HepG2 (cell line): Measurements from ENCODE around the gene ADGRF5. TPM values are rescaled to one million over a fixed set of nuclear protein-coding genes. Genes with fewer than 3 reads are reported as not detected.

Experiments
- ATAC-seq: fragments of 200-7000 bp; cut with Tn5 transposase; 3 replicates; pipeline ENCODE4 v1.9.1; 2020; ENCODE audit warnings: mild to moderate bottlenecking, moderate library complexity
- BruUV-seq: library from RNA; stranded (reverse); fragments of 400-500 nt; replicated peaks from 2 replicates; lab custom pipeline; 2021; lab: Mats Ljungman, UMichigan
- CTCF ChIA-PET: fragments of 300-600 bp; formaldehyde crosslinking; extraction: SDS; loops from one replicate; lab custom pipeline; 2021; ENCODE audit warnings: low total read pairs, inconsistent platforms, low intra/inter-chr PET ratio; lab: Yijun Ruan, JAX
- POLR2A ChIA-PET: fragments of 350-600 bp; sonication (Branson Sonifier 250); formaldehyde crosslinking; loops from one replicate; lab custom pipeline; 2020; ENCODE audit warnings: antibody characterized with exemption, inconsistent platforms; lab: Yijun Ruan, JAX
- DNase-seq: peaks from one replicate; pipeline ENCODE4 v3.0.0-alpha.2; 2015; ENCODE audit warnings: low spot score
- FAIRE-seq: peaks from 3 replicates; lab custom pipeline; 2011; peaks lifted over from hg19 to GRCh38; lab: Jason Lieb, UNC
- H2AFZ ChIP-seq: one replicate; pipeline ENCODE4 v1.6.1; 2011; ENCODE audit warnings: low read length, inconsistent platforms
- H3K27ac ChIP-seq: fragments of 300-600 bp; 3 replicates; pipeline ENCODE4 v1.8.0; 2011; ENCODE audit warnings: mixed run types, mild to moderate bottlenecking, mixed read lengths, low read length, inconsistent platforms; ENCODE audit not compliant: insufficient read depth; ENCODE audit errors: extremely low read length
- H3K27me3 ChIP-seq, 2 experiments: fragments of 200-600 bp in 1 of 2; 2 replicates in 1 of 2; 3 replicates in 1 of 2; pipeline versions ENCODE4 v1.6.0 to v1.8.0; 2011; ENCODE audit warnings: low read length in 2 of 2, mild to moderate bottlenecking in 2 of 2, moderate library complexity in 2 of 2, inconsistent platforms in 1 of 2; ENCODE audit not compliant: insufficient read depth in 2 of 2, control insufficient read depth in 1 of 2
- H3K36me3 ChIP-seq, 2 experiments: fragments of 200-600 bp in 1 of 2; replicated peaks in 1 of 2; 2 replicates in 1 of 2; 3 replicates in 1 of 2; pipeline versions ENCODE4 v1.5.1 to v1.8.0; 2011; ENCODE audit warnings: low read length in 2 of 2, inconsistent platforms in 1 of 2; ENCODE audit not compliant: insufficient read depth in 2 of 2, control insufficient read depth in 1 of 2
- H3K4me1 ChIP-seq: 2 replicates; pipeline ENCODE4 v1.5.1; 2012; ENCODE audit warnings: low read length, inconsistent platforms; ENCODE audit not compliant: insufficient read depth
- H3K4me2 ChIP-seq: 2 replicates; pipeline ENCODE4 v1.6.0; 2011; ENCODE audit warnings: low read depth, low read length, inconsistent platforms
- H3K4me3 ChIP-seq, 3 experiments: fragments of 200-600 bp in 1 of 3; sonication (generic), shearing (Covaris generic) in 1 of 3; replicated peaks in 1 of 3; 2 replicates each; pipeline ENCODE4 v1.5.1; 2011 to 2016; ENCODE audit warnings: low read length in 3 of 3, inconsistent platforms in 2 of 3, low read depth in 2 of 3, mild to moderate bottlenecking in 2 of 3, control low read depth in 1 of 3, mixed read lengths in 1 of 3; ENCODE audit not compliant: insufficient read depth in 1 of 3
- H3K79me2 ChIP-seq: one replicate; pipeline ENCODE4 v1.6.1; 2011; ENCODE audit warnings: low read length, inconsistent platforms; ENCODE audit not compliant: insufficient read depth
- H3K9ac ChIP-seq: 2 replicates; pipeline ENCODE4 v1.6.0; 2011; ENCODE audit warnings: mild to moderate bottlenecking, low read depth, low read length, inconsistent platforms; ENCODE audit not compliant: insufficient read depth
- H3K9me3 ChIP-seq: 2 replicates; pipeline ENCODE4 v1.5.1; 2012; ENCODE audit warnings: mild to moderate bottlenecking, low read length
- H4K20me1 ChIP-seq: 2 replicates; pipeline ENCODE4 v1.6.0; 2011; ENCODE audit warnings: inconsistent platforms, mild to moderate bottlenecking, low read length, moderate library complexity; ENCODE audit not compliant: insufficient read depth
- ELF3 ChIP-seq: IDR thresholded peaks from 2 replicates; pipeline ENCODE4 v1.6.1; 2016; ENCODE audit warnings: missing genetic modification reagents, missing compliant biosample characterization
- FLYWCH1 ChIP-seq: sonication (generic); formaldehyde crosslinking; IDR thresholded peaks from 2 replicates; pipeline ENCODE4 v1.8.1; 2023; ENCODE audit warnings: mild to moderate bottlenecking, missing genetic modification reagents
- FOXK2 ChIP-seq: fragments of 450-650 bp; IDR thresholded peaks from 2 replicates; pipeline ENCODE4 v1.6.1; 2016
- KLF13 ChIP-seq: sonication (generic); formaldehyde crosslinking; IDR thresholded peaks from 2 replicates; pipeline ENCODE4 v1.4.0; 2020; ENCODE audit warnings: mild to moderate bottlenecking, missing genetic modification reagents
- PAX8 ChIP-seq: sonication (generic); formaldehyde crosslinking; IDR thresholded peaks from 2 replicates; pipeline ENCODE4 v1.8.0; 2022; ENCODE audit warnings: mild to moderate bottlenecking, missing genetic modification reagents, borderline replicate concordance
- POLR2AphosphoS2 ChIP-seq: IDR thresholded peaks from 2 replicates; pipeline ENCODE4 v1.6.1; 2011; ENCODE audit warnings: low read depth, low read length, improper control_type of control experiment
- RAD51 ChIP-seq: fragments of 450-650 bp; IDR thresholded peaks from 2 replicates; pipeline ENCODE4 v1.6.1; 2016; ENCODE audit warnings: borderline replicate concordance
- SP4 ChIP-seq: sonication (generic); formaldehyde crosslinking; IDR thresholded peaks from 2 replicates; pipeline ENCODE4 v1.8.1; 2023; ENCODE audit warnings: mild to moderate bottlenecking, missing genetic modification reagents
- ZBTB46 ChIP-seq: sonication (generic); formaldehyde crosslinking; IDR thresholded peaks from 2 replicates; pipeline ENCODE4 v1.4.0; 2020; ENCODE audit warnings: mild to moderate bottlenecking, missing genetic modification reagents, borderline replicate concordance
- ZFP82 ChIP-seq: sonication (generic); formaldehyde crosslinking; IDR thresholded peaks from 2 replicates; pipeline ENCODE4 v1.5.1; 2020; ENCODE audit warnings: mild to moderate bottlenecking, missing genetic modification reagents, borderline replicate concordance
- ZNF530 ChIP-seq: sonication (generic); formaldehyde crosslinking; IDR thresholded peaks from 2 replicates; pipeline ENCODE4 v1.5.0; 2020; ENCODE audit warnings: low read depth, mild to moderate bottlenecking, missing genetic modification reagents
- ZNF619 ChIP-seq: sonication (generic); formaldehyde crosslinking; IDR thresholded peaks from 2 replicates; pipeline ENCODE4 v1.4.0; 2020; ENCODE audit warnings: mild to moderate bottlenecking, missing genetic modification reagents
- ZSCAN30 ChIP-seq: sonication (generic); formaldehyde crosslinking; IDR thresholded peaks from 2 replicates; pipeline ENCODE4 v1.5.0; 2020; ENCODE audit warnings: mild to moderate bottlenecking, missing genetic modification reagents
- WGBS: methylation state at CpG from one replicate; pipeline ENCODE4 v1.1.6; 2017; ENCODE audit warnings: low lambda C conversion rate; 5-methylcytosine and 5-hydroxymethylcytosine counted together
- in situ Hi-C: cut with HindIII; loops from 2 replicates; pipeline ENCODE4 v1.10.0; 2017; ENCODE audit warnings: low pct_unique_long_range_greater_than_20kb; ENCODE audit not compliant: extremely low pct_ligation_motif_present
- intact Hi-C: fragments of 100-400 bp; cut with micrococcal nuclease; formaldehyde crosslinking; loops from one replicate; pipeline ENCODE4 v1.10.0; 2022; ENCODE audit not compliant: unreplicated experiment
- polyA plus RNA-seq, 8 experiments: library from polyadenylated mRNA; depleted of rRNA in 3 of 8; stranded (reverse) in 7 of 8; unstranded in 1 of 8; fragments of >200 nt; fragmentation: Illumina TruSeq in 4 of 8; extraction: Trizol in 4 of 8; gene quantifications; 2 replicates each; pipeline versions ENCODE4 v1.2.1 to v1.2.3, GENCODE V29; 2011 to 2016; ENCODE audit warnings: low read depth in 4 of 8, missing spikeins in 1 of 8, mixed read lengths in 1 of 8; ENCODE audit not compliant: insufficient read depth in 1 of 8
- total RNA-seq, 5 experiments: library from RNA; depleted of rRNA; stranded (reverse); fragments of >200 nt; fragmentation: Illumina TruSeq; extraction: Trizol; gene quantifications; 2 replicates each; pipeline ENCODE4 v1.2.3, GENCODE V29; 2016; ENCODE audit warnings: low read depth in 1 of 5

The ADGRF5 gene
- total and polyA plus RNA-seq, 2 of the 13 experiments (the other 11 are each of a cell fraction or from before 2014, with no cell fraction given), result not detected

- no peak overlapping the region for H3K4me2 ChIP-seq
- DNase-seq (no peak), ATAC-seq (no peak), FAIRE-seq (no peak)
- TF ChIP-seq ELF3, result no peak
- no peak for TF ChIP-seq FOXK2
- TF ChIP-seq FLYWCH1 (CRISPR knock-in tag), result no peak
- TF ChIP-seq POLR2AphosphoS2, result no peak
- no peak for TF ChIP-seq SP4 (CRISPR knock-in tag)
- TF ChIP-seq RAD51, result no peak
- no peak for TF ChIP-seq PAX8 (CRISPR knock-in tag)
- TF ChIP-seq KLF13, result no peak
- TF ChIP-seq ZSCAN30, result no peak
- TF ChIP-seq ZFP82, result no peak
- TF ChIP-seq ZBTB46 (CRISPR knock-in tag), result no peak
- no peak for TF ChIP-seq ZNF619
- TF ChIP-seq ZNF530 (CRISPR knock-in tag), result no peak
- BruUV-seq, result no TSS peak
- peaks cover 3 to 32% of the 10 kb centered on the region in 2 experiments; a peak in 4 of 5 replicates for H3K27me3 ChIP-seq
- no peaks in the 10 kb centered on the region for H3K4me1 ChIP-seq
- no peak overlapping the region for H2AFZ ChIP-seq
- ChIA-PET POLR2A (no interaction called here), CTCF (no interaction called here)
- no peak overlapping the region for H3K9ac ChIP-seq
- no peaks in the 10 kb centered on the region for H4K20me1 ChIP-seq
- in situ Hi-C loops, result no loop called here
- WGBS, result 26% methylated on average over 6 of the region's 6 CpGs
- H3K36me3 ChIP-seq, result no peaks in the 10 kb centered on the region
- intact Hi-C loops, result no loop called here
- H3K9me3 ChIP-seq, result no peaks in the 10 kb centered on the region
- no peak overlapping the region for H3K27ac ChIP-seq
- no peak overlapping the region for H3K4me3 ChIP-seq
- no peaks in the 10 kb centered on the region for H3K79me2 ChIP-seq
These were observed 13.9 kb upstream of the ADGRF5 start for GRCh38 chr6:46935687-46936086.
